ENCODE measurements around the gene TMEM236. TPM values are rescaled to one million over a fixed set of nuclear protein-coding genes. Genes with fewer than 3 reads are reported as not detected.
A peak's percentile ranks its signal among the peaks of the same experiment; 100 is the strongest.
"Not testable (repeated sequence)": the region's sequence is repeated elsewhere in the genome, so short reads cannot be mapped to it uniquely, and the experiment has no call there.

The TMEM236 gene
- total RNA-seq = 0.38 and 0.64 TPM in 2 replicates

- no peak for DNase-seq (ENCODE audit: low read depth in 2 of 2)
These were observed at the start of gene TMEM236 for GRCh38 chr10:17751781-17752445. Gene TMEM236 (plus strand): TSS chr10:17752201. CDS start chr10:17752296, 95 bp downstream.

GRCh38 chr10:17703706-17704105 lies 48.3 kb upstream of the TMEM236 start:
- no peak for DNase-seq (ENCODE audit: low read depth in 2 of 2)

GRCh38 chr10:17708821-17709220 lies 43.2 kb upstream of the TMEM236 start:
- DNase-seq (ENCODE audit: low read depth in 2 of 2) = no peak

- DNase-seq (ENCODE audit: low read depth in 2 of 2) = no peak
These were observed 42.5 kb upstream of the TMEM236 start for GRCh38 chr10:17709492-17709891.

GRCh38 chr10:17710181-17710580 lies 41.8 kb upstream of the TMEM236 start:
- no peak for DNase-seq (ENCODE audit: low read depth in 2 of 2)

- no peak for DNase-seq (ENCODE audit: low read depth in 2 of 2)
These were observed 39.9 kb upstream of the TMEM236 start for GRCh38 chr10:17712053-17712452.

GRCh38 chr10:17712717-17713471 lies 39.1 kb upstream of the TMEM236 start:
- no peak for DNase-seq (ENCODE audit: low read depth in 2 of 2)

GRCh38 chr10:17713758-17714157 lies 38.2 kb upstream of the TMEM236 start:
- DNase-seq (ENCODE audit: low read depth in 2 of 2) = no peak

- DNase-seq (ENCODE audit: low read depth in 2 of 2) = no peak
These were observed 35.8 kb upstream of the TMEM236 start for GRCh38 chr10:17716161-17716560.

- not testable (repeated sequence) for DNase-seq (ENCODE audit: low read depth in 2 of 2)
These were observed 29.5 kb upstream of the TMEM236 start for GRCh38 chr10:17722317-17723014.

GRCh38 chr10:17725703-17726102 lies 26.3 kb upstream of the TMEM236 start:
- DNase-seq (ENCODE audit: low read depth in 2 of 2) = no peak

- no peak for DNase-seq (ENCODE audit: low read depth in 2 of 2)
These were observed 22.4 kb upstream of the TMEM236 start for GRCh38 chr10:17729630-17730029.

- no peak for DNase-seq (ENCODE audit: low read depth in 2 of 2)
These were observed 21.3 kb upstream of the TMEM236 start for GRCh38 chr10:17730667-17731066.

GRCh38 chr10:17731331-17732020 lies 20.5 kb upstream of the TMEM236 start:
- no peak for DNase-seq (ENCODE audit: low read depth in 2 of 2)

GRCh38 chr10:17733620-17734019 lies 18.4 kb upstream of the TMEM236 start:
- no peak for DNase-seq (ENCODE audit: low read depth in 2 of 2)

GRCh38 chr10:17734432-17735080 lies 17.4 kb upstream of the TMEM236 start:
- DNase-seq (ENCODE audit: low read depth in 2 of 2) = no peak

- DNase-seq (ENCODE audit: low read depth in 2 of 2) = peak in 1 of 2 donors; percentile 59
These were observed 16.6 kb upstream of the TMEM236 start for GRCh38 chr10:17735166-17735941.

GRCh38 chr10:17736223-17736622 lies 15.8 kb upstream of the TMEM236 start:
- DNase-seq (ENCODE audit: low read depth in 2 of 2) = no peak

GRCh38 chr10:17737027-17737965 lies 14.7 kb upstream of the TMEM236 start:
- DNase-seq (ENCODE audit: low read depth in 2 of 2) = peak; percentile 55 to 58
